Mucosa of descending colon (tissue), 3 donors: Measurements from ENCODE around the gene DPP8. TPM values are rescaled to one million over a fixed set of nuclear protein-coding genes. Genes with fewer than 3 reads are reported as not detected.

Experiments used
- ATAC-seq: fragments of 200-7000 bp; cut with Tn5 transposase; one replicate; pipeline ENCODE4 v1.9.1; 2020; ENCODE audit warnings: mild to moderate bottlenecking, moderate library complexity
- DNase-seq, 3 donors: peaks; one replicate each; pipeline ENCODE4 v3.0.0-alpha.2; 2020
- H3K36me3 ChIP-seq: fragments of 200-600 bp; one replicate; pipeline ENCODE4 v1.8.0; 2021; ENCODE audit warnings: low read depth, mild to moderate bottlenecking
- H3K4me1 ChIP-seq: fragments of 200-600 bp; one replicate; pipeline ENCODE4 v1.8.0; 2021; ENCODE audit warnings: low read depth, mild to moderate bottlenecking
- H3K4me3 ChIP-seq: fragments of 200-600 bp; one replicate; pipeline ENCODE4 v1.8.0; 2021; ENCODE audit warnings: mild to moderate bottlenecking
- H3K9me3 ChIP-seq: fragments of 200-600 bp; one replicate; pipeline ENCODE4 v1.8.0; 2021; ENCODE audit warnings: mild to moderate bottlenecking
- intact Hi-C, 2 donors: fragments of 100-400 bp; cut with DNase I in 1 of 2; cut with micrococcal nuclease in 1 of 2; formaldehyde crosslinking; loops; one replicate each; pipeline versions ENCODE4 v1.11.0 to v1.11.1; 2022; cut with DNase I, micrococcal nuclease
- total RNA-seq, 3 donors: library from RNA; stranded (reverse); fragmentation: NEBNext Ultra II Directional in 2 of 3; extraction: Animal tissue kit (Norgen Biotek cat#: 25700) in 2 of 3; gene quantifications; one replicate each; pipeline versions ENCODE4 v1.2.1 to v1.2.4, GENCODE V29; 2021 to 2023
- TF ChIP-seq, protein P1 (sequence below): fragments of 200-600 bp; IDR thresholded peaks from one replicate; pipeline ENCODE4 v1.8.0; 2022; ENCODE audit warnings: antibody characterized with exemption, mild to moderate bottlenecking
- donor health status: DM: no; HTN: no; CAD: no; lungs with moderate emphysema.
- donor health status: DM: no; HTN: no; CAD: no.
- donor health status: DM: no; HTN: yes; CAD: no.

Gene DPP8
- total RNA-seq, 3 donors from 2014 or later: 35.6 to 40.6 (median 35.8) TPM

DNA sequence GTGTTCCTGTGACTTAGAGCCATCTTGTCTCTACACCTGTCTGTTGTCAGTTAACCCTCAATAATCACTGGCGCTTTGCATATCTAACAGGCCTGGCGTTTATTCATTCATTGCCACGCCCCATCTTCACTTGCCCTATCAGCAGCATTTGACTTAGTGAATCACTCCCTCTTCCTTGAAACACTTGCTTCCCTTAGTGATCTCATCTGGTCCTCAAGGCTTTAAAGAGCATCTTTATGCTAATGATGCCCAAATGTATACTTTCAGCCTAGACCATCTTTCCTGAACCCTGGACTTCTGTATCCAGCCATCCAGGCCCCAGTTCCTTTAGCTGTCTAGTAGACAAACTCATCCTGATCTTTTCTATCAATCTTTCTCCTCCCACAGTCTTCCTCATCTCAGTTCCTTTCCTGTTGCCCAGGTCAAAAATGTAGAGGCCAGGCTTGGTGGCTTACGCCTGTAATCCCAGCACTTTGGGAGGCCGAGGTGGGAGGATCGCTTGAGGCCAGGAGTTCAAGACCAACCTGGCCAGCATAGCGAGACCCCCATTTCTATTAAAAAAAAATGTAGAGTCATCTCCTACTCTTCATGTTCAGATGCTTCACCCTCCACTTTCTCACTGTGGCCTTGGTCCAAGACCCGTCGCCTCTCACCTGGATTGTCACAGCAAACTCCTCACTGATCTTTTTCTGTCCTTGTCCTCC, 93.4 kb downstream of the DPP8 start:
- Histone ChIP-seq H3K4me3 (no peak overlapping the region), H3K36me3 (no peaks in the 10 kb centered on the region), H3K4me1 (peaks cover 13% of the 10 kb centered on the region), H3K9me3 (no peaks in the 10 kb centered on the region)
- ATAC-seq (no peak), DNase-seq (no peak)
- intact Hi-C loops: no loop called here
- TF ChIP-seq, protein P1, sequence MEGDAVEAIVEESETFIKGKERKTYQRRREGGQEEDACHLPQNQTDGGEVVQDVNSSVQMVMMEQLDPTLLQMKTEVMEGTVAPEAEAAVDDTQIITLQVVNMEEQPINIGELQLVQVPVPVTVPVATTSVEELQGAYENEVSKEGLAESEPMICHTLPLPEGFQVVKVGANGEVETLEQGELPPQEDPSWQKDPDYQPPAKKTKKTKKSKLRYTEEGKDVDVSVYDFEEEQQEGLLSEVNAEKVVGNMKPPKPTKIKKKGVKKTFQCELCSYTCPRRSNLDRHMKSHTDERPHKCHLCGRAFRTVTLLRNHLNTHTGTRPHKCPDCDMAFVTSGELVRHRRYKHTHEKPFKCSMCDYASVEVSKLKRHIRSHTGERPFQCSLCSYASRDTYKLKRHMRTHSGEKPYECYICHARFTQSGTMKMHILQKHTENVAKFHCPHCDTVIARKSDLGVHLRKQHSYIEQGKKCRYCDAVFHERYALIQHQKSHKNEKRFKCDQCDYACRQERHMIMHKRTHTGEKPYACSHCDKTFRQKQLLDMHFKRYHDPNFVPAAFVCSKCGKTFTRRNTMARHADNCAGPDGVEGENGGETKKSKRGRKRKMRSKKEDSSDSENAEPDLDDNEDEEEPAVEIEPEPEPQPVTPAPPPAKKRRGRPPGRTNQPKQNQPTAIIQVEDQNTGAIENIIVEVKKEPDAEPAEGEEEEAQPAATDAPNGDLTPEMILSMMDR: no peak

DNA sequence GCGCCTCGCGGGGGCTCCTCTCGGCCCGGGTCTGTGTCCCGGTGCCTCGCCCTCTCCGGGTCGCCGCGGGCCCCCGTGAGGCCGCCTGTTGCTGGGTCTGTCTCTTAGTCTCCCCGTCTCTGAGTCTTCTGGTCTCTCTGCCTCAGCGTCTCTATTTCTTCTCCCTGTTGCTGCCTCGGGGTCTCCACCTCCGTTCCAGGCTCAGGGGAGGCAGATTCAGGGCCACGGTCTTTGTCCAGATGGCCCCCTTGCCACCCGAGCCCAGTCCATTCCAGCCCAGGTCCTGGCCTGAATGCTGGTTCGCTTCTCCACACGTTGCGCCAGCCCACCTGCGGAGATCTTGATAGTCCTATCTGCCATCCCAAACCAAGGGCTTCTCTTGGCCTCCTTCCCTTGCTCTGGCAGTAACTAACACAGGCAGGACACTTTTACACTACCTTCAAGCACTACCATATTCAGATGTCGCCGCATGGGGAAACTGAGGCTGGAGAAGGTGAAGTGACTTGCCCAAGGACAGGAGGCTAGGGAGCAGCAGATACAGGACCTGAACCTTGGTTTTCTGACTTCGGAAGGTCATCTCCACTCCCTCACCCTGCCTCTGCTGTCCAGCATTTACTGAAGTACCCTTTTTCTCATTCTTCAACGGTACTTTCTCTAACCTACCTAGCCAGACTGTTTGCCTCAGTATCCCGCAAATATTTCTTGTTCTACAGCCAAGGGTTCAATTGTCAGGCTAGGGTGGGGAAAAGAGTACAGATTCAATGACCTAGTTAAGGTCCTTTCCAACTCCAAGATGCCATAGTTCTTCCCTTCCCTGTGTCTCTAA, 94.1 kb downstream of the DPP8 start:
- TF ChIP-seq, protein P1: no peak
- intact Hi-C loops: no loop called here
- no peak for DNase-seq

DNA sequence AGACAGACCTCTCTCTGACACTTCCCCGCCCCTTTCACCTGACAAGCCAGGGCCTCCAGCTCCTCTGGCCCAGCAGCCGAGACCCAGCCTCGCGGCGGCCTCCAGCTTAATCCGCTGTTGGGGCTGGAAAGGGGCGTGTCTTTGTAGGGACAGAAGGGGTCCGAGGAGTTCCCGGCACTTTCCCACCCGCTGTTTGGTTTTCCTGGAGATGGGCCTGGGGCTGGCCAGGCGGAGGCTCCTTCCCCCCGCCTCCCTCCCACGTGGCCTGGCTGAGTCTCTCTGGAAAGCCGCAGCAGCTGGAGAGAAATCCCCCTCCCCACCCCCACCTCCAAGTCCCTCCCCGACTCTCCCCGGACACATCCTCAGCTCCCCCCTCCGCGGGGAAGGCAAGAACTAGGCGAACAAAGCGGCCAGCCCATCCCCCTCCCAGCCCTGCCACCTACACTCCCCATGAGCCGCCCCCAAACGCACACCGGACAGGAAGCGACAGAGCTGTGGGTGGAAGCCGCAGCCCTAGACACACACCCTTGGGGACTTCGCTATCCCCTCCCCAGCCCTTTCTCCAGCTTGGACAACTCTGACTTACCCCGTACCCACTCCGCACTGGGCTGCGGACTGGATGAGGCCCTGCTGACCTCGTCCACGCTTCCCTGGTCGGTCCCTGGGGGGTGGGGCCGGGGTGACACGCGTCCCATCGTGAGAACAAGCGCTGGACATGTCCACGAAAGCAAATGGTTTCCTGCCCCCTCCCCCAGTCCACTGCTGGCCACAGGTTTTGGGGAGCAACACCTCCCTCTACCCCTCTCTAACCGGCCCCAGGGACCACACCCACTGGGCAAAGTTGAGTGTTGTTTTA, 95.9 kb downstream of the DPP8 start:
- Histone ChIP-seq H3K36me3 (no peaks in the 10 kb centered on the region), H3K4me1 (peaks cover 13% of the 10 kb centered on the region), H3K9me3 (no peaks in the 10 kb centered on the region), H3K4me3 (no peak overlapping the region)
- DNase-seq (peak; percentile 47 to 63 (median 50)), ATAC-seq (peak; percentile 35)
- TF ChIP-seq, protein P1: no peak
- intact Hi-C loops: no loop called here

More for the DNA sequence above, 94.1 kb downstream of the DPP8 start:
- ATAC-seq: no peak
- Histone ChIP-seq H3K36me3 (no peaks in the 10 kb centered on the region), H3K4me3 (no peak overlapping the region), H3K4me1 (peaks cover 13% of the 10 kb centered on the region), H3K9me3 (no peaks in the 10 kb centered on the region)

DNA sequence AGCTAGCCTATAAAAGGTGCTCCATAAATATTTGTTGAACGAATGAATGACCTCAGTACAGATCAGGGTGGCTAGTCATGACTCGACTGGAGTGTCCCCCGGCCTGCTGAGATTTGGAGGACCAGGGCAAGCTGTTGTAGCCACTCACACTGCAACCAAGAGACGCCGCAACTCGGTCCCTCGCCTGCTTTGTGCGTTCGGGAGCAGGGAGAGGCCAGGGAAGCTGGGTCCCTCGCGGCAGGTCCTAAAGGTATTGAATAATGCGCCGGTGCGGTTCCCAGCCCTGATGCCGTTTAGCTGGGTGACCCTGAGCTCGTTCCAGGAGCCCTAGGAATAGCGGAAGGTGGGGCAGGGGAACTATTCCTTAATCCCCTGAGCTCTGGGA, 96.5 kb downstream of the DPP8 start:
- H3K9me3 ChIP-seq: no peaks in the 10 kb centered on the region
- no peak for DNase-seq
- H3K36me3 ChIP-seq: no peaks in the 10 kb centered on the region
- peaks cover 13% of the 10 kb centered on the region for H3K4me1 ChIP-seq
- intact Hi-C loops: no loop called here
- TF ChIP-seq, protein P1: no peak
- ATAC-seq: peak; percentile 3
- H3K4me3 ChIP-seq: no peak overlapping the region

DNA sequence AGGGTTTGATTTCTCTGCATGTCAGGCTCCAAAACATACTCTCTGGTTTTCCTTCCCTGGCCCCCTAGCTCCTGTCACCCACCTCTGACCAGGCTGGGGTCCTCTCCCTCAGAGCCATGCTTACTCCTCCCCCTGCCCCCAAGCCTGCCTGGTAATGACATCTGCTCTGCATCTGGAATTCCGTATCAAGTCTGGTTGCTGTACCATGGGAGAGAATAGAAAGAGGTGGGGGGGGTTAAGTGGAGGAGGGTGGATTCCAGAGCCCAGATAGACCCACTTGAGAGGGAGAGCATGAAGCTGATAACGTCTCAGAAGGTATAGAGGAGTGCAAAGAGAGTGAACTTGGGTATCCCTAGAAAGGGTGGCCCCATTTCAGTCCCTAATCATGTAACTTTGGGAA, 98.9 kb downstream of the DPP8 start:
- H3K9me3 ChIP-seq: no peaks in the 10 kb centered on the region
- no peak overlapping the region for H3K4me3 ChIP-seq
- ATAC-seq: no peak
- DNase-seq: no peak
- intact Hi-C loops: no loop called here
- peaks cover 13% of the 10 kb centered on the region for H3K4me1 ChIP-seq
- TF ChIP-seq, protein P1: no peak
- H3K36me3 ChIP-seq: no peaks in the 10 kb centered on the region
